Pancreas (tissue), 10 donors: ENCODE data around the gene AQP2. TPM values are rescaled to one million over a fixed set of nuclear protein-coding genes. Genes with fewer than 3 reads are reported as not detected.

Experiments used
- ATAC-seq, 4 donors: fragments of 200-7000 bp; cut with Tn5 transposase; one replicate each; pipeline versions ENCODE4 v1.8.0 to v1.9.1; 2020; ENCODE audit warnings: mild to moderate bottlenecking in 4 of 4, moderate library complexity in 4 of 4
- DNase-seq, 6 donors: peaks; one replicate each; pipeline ENCODE4 v3.0.0-alpha.2; 2020
- FAIRE-seq: peaks from 2 replicates; lab custom pipeline; 2012; peaks lifted over from hg19 to GRCh38; lab: Jason Lieb, UNC
- H3K27ac ChIP-seq, 4 donors: fragments of 200-600 bp; sonication (generic); 1 replicate in 3 of 4; 2 replicates in 1 of 4; pipeline versions ENCODE4 v1.5.0 to v1.8.0; 2020
- H3K27me3 ChIP-seq, 4 donors: fragments of 200-600 bp; one replicate each; pipeline ENCODE4 v1.8.0; 2021
- H3K36me3 ChIP-seq, 3 donors: fragments of 200-600 bp; sonication (generic) in 1 of 3; one replicate each; pipeline versions ENCODE4 v1.5.0 to v1.8.0; 2020 to 2021
- H3K4me1 ChIP-seq, 3 donors: fragments of 200-600 bp; one replicate each; pipeline ENCODE4 v1.8.0; 2021
- H3K4me3 ChIP-seq, 4 donors: fragments of 200-600 bp; sonication (generic) in 2 of 4; one replicate each; pipeline versions ENCODE4 v1.5.0 to v1.8.0; 2020 to 2021
- H3K9me3 ChIP-seq, 4 donors: fragments of 200-600 bp; one replicate each; pipeline ENCODE4 v1.8.0; 2021
- WGBS, 2 donors: extraction: QIAGEN DNeasy Blood & Tissue Kit; methylation state at CpG; one replicate each; pipeline ENCODE4 v1.1.7; 2013; 5-methylcytosine and 5-hydroxymethylcytosine counted together
- intact Hi-C, 3 donors: fragments of 100-400 bp; cut with DNase I; formaldehyde crosslinking; loops; one replicate each; pipeline versions ENCODE4 v1.11.1 to v1.14.2; 2022
- polyA plus RNA-seq, 2 donors: library from polyadenylated mRNA; stranded (reverse); fragments of 200-250 nt; gene quantifications; one replicate each; pipeline ENCODE4 v1.2.3, GENCODE V29; 2013
- total RNA-seq, 6 donors: library from RNA; stranded (reverse); fragmentation: NEBNext Ultra II Directional in 4 of 6; extraction: Animal tissue kit (Norgen Biotek cat#: 25700) in 4 of 6; gene quantifications; one replicate each; pipeline versions ENCODE4 v1.2.1 to v1.2.4, GENCODE V29; 2021 to 2023
- TF ChIP-seq, protein P1 (sequence below), 4 donors: fragments of 200-600 bp; sonication (generic) in 3 of 4; IDR thresholded peaks; one replicate each; pipeline versions ENCODE4 v1.5.0 to v1.8.0; 2021; ENCODE audit warnings: antibody characterized with exemption in 4 of 4
- donor health status: healthy with polysubstance abuse.
- donor health status: DM: no; HTN: no; CAD: no; lungs with moderate emphysema.
- donor health status: DM: no; HTN: no; CAD: no.
- donor health status: control.
- donor health status: control.
- donor health status: Bipolar disorder and iron deficiency.
- donor health status: DM: yes; HTN: yes; CAD: no.
- donor health status: DM: no; HTN: no; CAD: no.
- donor health status: DM: no; HTN: no; CAD: no.
- donor health status: DM: yes; HTN: yes; CAD: no.

Gene AQP2
- total and polyA plus RNA-seq, 8 donors, result 0.06 to 0.31 (median 0.12) TPM; not detected in 5

DNA sequence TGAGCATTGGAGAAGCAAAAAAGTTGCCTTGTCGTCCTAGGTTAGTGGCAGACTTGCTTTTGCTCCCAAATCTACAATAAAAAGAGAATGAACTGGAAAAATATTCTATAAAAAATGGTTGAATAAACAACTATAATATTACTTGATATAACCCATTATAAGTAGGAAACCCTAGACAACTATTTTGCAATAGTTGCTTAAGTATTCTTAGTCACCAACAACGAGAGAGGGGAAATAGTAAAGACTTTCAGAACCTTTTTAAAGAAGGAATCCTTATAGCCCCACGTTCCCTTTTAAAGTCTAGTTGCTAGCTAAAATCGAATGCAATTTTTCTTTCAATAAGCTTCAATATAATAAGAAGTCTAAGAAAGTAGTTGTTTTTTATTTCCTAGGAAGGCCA, 39.7 kb downstream of the AQP2 start:
- no peaks in the 10 kb centered on the region for H3K4me1 ChIP-seq
- no peaks in the 10 kb centered on the region for H3K27me3 ChIP-seq
- H3K4me3 ChIP-seq, result no peak overlapping the region
- DNase-seq, result no peak
- 87 to 91% methylated on average over 4 of the region's 4 CpGs for WGBS, 2 donors
- H3K9me3 ChIP-seq, result no peaks in the 10 kb centered on the region
- no peak overlapping the region for H3K27ac ChIP-seq
- TF ChIP-seq, protein P1, sequence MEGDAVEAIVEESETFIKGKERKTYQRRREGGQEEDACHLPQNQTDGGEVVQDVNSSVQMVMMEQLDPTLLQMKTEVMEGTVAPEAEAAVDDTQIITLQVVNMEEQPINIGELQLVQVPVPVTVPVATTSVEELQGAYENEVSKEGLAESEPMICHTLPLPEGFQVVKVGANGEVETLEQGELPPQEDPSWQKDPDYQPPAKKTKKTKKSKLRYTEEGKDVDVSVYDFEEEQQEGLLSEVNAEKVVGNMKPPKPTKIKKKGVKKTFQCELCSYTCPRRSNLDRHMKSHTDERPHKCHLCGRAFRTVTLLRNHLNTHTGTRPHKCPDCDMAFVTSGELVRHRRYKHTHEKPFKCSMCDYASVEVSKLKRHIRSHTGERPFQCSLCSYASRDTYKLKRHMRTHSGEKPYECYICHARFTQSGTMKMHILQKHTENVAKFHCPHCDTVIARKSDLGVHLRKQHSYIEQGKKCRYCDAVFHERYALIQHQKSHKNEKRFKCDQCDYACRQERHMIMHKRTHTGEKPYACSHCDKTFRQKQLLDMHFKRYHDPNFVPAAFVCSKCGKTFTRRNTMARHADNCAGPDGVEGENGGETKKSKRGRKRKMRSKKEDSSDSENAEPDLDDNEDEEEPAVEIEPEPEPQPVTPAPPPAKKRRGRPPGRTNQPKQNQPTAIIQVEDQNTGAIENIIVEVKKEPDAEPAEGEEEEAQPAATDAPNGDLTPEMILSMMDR (IDR thresholded peaks at IDR 0.05), result no peak
- H3K36me3 ChIP-seq, result no peaks in the 10 kb centered on the region
- no peak for FAIRE-seq
- intact Hi-C loops, result no loop called here
- ATAC-seq, result no peak

DNA sequence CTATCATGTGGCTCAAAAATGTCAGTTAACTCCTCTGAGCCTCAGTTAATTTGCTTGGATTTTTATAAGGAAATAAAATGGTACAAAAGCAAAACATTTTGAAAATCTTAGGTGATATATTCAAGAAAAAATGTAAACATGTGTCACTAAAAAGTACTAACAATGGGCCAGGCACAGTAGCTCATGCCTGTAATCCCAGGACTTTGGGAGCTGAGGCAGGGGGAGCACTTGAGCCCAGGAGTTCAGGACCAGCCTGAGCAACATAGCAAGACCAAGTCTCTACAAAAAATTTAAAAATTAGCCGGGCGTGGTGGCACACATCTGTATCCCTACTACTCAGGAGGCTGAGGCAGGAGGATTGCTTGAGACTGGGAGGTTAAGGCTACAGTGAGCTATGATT, 47.9 kb downstream of the AQP2 start:
- TF ChIP-seq, protein P1 (IDR thresholded peaks at IDR 0.05), result no peak
- ATAC-seq (no peak), FAIRE-seq (no peak), DNase-seq (no peak)
- Histone ChIP-seq H3K27me3 (no peaks in the 10 kb centered on the region), H3K9me3 (no peaks in the 10 kb centered on the region), H3K4me3 (no peak overlapping the region), H3K36me3 (no peaks in the 10 kb centered on the region), H3K27ac (no peak overlapping the region), H3K4me1 (no peaks in the 10 kb centered on the region)
- 88 to 89% methylated on average over 2 of the region's 2 CpGs for WGBS, 2 donors
- intact Hi-C loops, result no loop called here

DNA sequence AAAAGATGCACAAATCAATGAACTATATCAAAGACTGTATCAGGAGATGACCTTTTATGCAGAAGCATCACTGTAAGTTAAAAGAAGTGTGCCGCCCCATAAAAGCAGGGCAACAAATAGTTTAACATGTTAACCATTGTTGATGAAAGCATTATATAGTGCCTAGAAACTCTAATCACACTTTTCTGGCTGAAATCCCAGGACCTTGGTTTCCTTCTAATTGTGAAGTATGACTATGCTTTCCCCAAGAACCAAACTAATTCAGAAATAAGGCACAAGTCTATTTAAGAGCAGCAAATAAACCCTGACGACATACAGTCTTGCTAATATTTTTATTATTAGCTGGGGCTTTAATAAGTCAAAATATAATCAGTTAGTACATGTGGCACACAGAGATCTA, 53.1 kb downstream of the AQP2 start:
- Histone ChIP-seq H3K36me3 (no peaks in the 10 kb centered on the region), H3K9me3 (no peaks in the 10 kb centered on the region), H3K4me1 (no peaks in the 10 kb centered on the region), H3K27me3 (no peaks in the 10 kb centered on the region), H3K4me3 (no peak overlapping the region), H3K27ac (no peak overlapping the region)
- intact Hi-C loops, result no loop called here
- ATAC-seq (no peak), FAIRE-seq (no peak), DNase-seq (no peak)
- TF ChIP-seq, protein P1 (IDR thresholded peaks at IDR 0.05), result no peak
- whole genome bisulfite sequencing, 2 donors, result 82 to 87% methylated on average over 2 of the region's 2 CpGs

DNA sequence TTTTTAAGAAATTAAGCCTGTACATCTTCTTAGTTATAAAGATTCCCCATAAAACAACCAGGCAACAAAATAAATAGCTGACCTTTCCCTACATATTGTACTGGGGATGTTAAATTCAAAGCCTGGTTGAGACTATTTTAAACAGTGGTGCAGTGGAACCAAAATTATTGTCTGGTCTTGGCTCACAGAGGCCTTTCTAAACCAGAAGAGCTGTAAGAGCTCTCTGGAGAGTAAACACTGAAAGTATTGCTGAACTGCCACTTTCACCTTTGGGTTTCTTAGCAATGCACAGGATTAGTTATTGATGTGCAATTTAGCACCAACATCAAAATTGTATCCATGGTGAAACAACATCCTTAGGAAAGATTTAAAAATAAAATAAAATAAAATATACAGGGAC, 54.2 kb downstream of the AQP2 start:
- ATAC-seq, result peak in 1 of 4 donors; percentile 35
- no peak for FAIRE-seq

DNA sequence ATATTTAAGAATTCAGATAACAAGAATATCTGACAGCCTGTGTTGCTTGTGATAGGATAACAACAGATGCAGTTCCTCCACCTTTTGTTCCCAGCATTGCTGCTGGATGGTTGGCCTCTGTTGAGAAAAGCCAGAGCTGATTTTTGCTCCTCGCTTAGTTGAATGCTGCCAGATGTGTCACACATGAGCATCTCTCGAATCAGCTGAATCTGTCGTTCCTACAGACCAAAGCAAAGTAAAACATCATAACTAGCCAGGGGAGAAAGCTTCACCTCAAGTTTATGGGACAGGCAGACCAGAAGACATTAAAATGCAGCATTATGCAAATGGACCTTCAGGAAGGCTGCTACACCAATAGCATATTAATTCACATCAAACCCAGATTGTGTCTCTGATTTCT, 54.6 kb downstream of the AQP2 start:
- DNase-seq, result no peak
- TF ChIP-seq, protein P1 (IDR thresholded peaks at IDR 0.05), result no peak
- WGBS, 2 donors, result 84 to 90% methylated on average over 3 of the region's 3 CpGs
- H3K4me3 ChIP-seq, result no peak overlapping the region
- FAIRE-seq, result no peak
- H3K27ac ChIP-seq, result no peak overlapping the region
- H3K9me3 ChIP-seq, result no peaks in the 10 kb centered on the region
- intact Hi-C loops, result no loop called here
- no peaks in the 10 kb centered on the region for H3K4me1 ChIP-seq
- H3K36me3 ChIP-seq, result no peaks in the 10 kb centered on the region
- H3K27me3 ChIP-seq, result no peaks in the 10 kb centered on the region
- no peak for ATAC-seq

More for the DNA sequence above, 54.2 kb downstream of the AQP2 start:
- H3K4me1 ChIP-seq, result no peaks in the 10 kb centered on the region
- H3K36me3 ChIP-seq, result no peaks in the 10 kb centered on the region
- no peaks in the 10 kb centered on the region for H3K27me3 ChIP-seq
- intact Hi-C loops, result no loop called here
- no peak for DNase-seq
- no peaks in the 10 kb centered on the region for H3K9me3 ChIP-seq
- TF ChIP-seq, protein P1 (IDR thresholded peaks at IDR 0.05), result no peak
- no peak overlapping the region for H3K4me3 ChIP-seq
- H3K27ac ChIP-seq, result no peak overlapping the region
